HG03139 (cell line): ENCODE measurements around the gene CUX1.
"Not testable (repeated sequence)": the region's sequence is repeated elsewhere in the genome, so short reads cannot be mapped to it uniquely, and the experiment has no call there.

Experiments used
- ATAC-seq: cut with Tn5 transposase; IDR thresholded peaks from one replicate; pipeline ENCODE4 v1.9.1; 2021; ENCODE audit not compliant: unreplicated experiment

CUX1 gene

GRCh38 chr7:101868191-101868950 lies 50.9 kb downstream of the CUX1 start:
- no peak for ATAC-seq

GRCh38 chr7:101869026-101869900 lies 51.8 kb downstream of the CUX1 start:
- no peak for ATAC-seq

GRCh38 chr7:101869901-101870290 lies 52.5 kb downstream of the CUX1 start:
- ATAC-seq: no peak

- no peak for ATAC-seq
Measured at GRCh38 chr7:101870361-101871062, 53.1 kb downstream of the CUX1 start.

- ATAC-seq: no peak
Measured at GRCh38 chr7:101871351-101871750, 53.9 kb downstream of the CUX1 start.

- no peak for ATAC-seq
Measured at GRCh38 chr7:101874028-101874427, 56.6 kb downstream of the CUX1 start.

- no peak for ATAC-seq
Measured at GRCh38 chr7:101875283-101875846, 57.9 kb downstream of the CUX1 start.

GRCh38 chr7:101877882-101878591 lies 60.6 kb downstream of the CUX1 start:
- no peak for ATAC-seq

GRCh38 chr7:101878938-101879337 lies 61.5 kb downstream of the CUX1 start:
- no peak for ATAC-seq

- no peak for ATAC-seq
Measured at GRCh38 chr7:101879565-101879964, 62.1 kb downstream of the CUX1 start.

GRCh38 chr7:101880282-101881054 lies 63.0 kb downstream of the CUX1 start:
- ATAC-seq: no peak

- ATAC-seq: no peak
Measured at GRCh38 chr7:101882005-101882421, 64.6 kb downstream of the CUX1 start.

GRCh38 chr7:101882595-101883564 lies 65.5 kb downstream of the CUX1 start:
- no peak for ATAC-seq

GRCh38 chr7:101884671-101885596 lies 67.5 kb downstream of the CUX1 start:
- ATAC-seq: no peak

GRCh38 chr7:101885597-101885955 lies 68.2 kb downstream of the CUX1 start:
- ATAC-seq: no peak

- ATAC-seq: not testable (repeated sequence)
Measured at GRCh38 chr7:101887352-101887751, 69.9 kb downstream of the CUX1 start.

GRCh38 chr7:101888564-101888963 lies 71.1 kb downstream of the CUX1 start:
- ATAC-seq: not testable (repeated sequence)
